SK-N-SH (cell line): Measurements from ENCODE around the gene GDE1. TPM values are rescaled to one million over a fixed set of nuclear protein-coding genes. Genes with fewer than 3 reads are reported as not detected.

Source experiments
- CTCF ChIA-PET: fragments of 300-600, 350-600 bp; formaldehyde crosslinking; extraction: SDS; loops from one replicate; lab custom pipeline; 2021; lab: Yijun Ruan, JAX
- POLR2A ChIA-PET: fragments of 350-600 bp; sonication (Branson Sonifier 250); formaldehyde crosslinking; extraction: SDS; loops from one replicate; lab custom pipeline; 2020; ENCODE audit warnings: antibody characterized with exemption, inconsistent platforms; lab: Yijun Ruan, JAX
- DNase-seq: peaks from one replicate; pipeline ENCODE4 v3.0.0; 2012
- H2AFZ ChIP-seq: fragments of 200-600 bp; sonication (generic); 2 replicates; pipeline ENCODE4 v1.8.1; 2016; ENCODE audit warnings: antibody characterized with exemption, mild to moderate bottlenecking, low read depth
- H3F3A ChIP-seq: fragments of 200-600 bp; sonication (generic); replicated peaks from 2 replicates; pipeline ENCODE3; 2016; ENCODE audit warnings: antibody characterized with exemption, mild to moderate bottlenecking; ENCODE audit not compliant: insufficient read depth
- H3K27ac ChIP-seq, 2 experiments: fragments of 200-500 bp in 1 of 2; fragments of 200-600 bp in 1 of 2; sonication (Bioruptor generic) in 1 of 2; sonication (generic), shearing (Covaris generic) in 1 of 2; 2 replicates each; pipeline versions ENCODE4 v1.5.1 to v1.6.1; 2014 to 2016; ENCODE audit warnings: low read depth in 2 of 2, inconsistent platforms in 1 of 2, low read length in 1 of 2, mild to moderate bottlenecking in 1 of 2, mixed read lengths in 1 of 2
- H3K27me3 ChIP-seq: fragments of 200-600 bp; sonication (generic), shearing (Covaris generic); 2 replicates; pipeline ENCODE4 v1.6.1; 2016; ENCODE audit warnings: mixed run types; ENCODE audit not compliant: insufficient read depth
- H3K36me3 ChIP-seq, 2 experiments: fragments of 200-500 bp in 1 of 2; fragments of 200-600 bp in 1 of 2; sonication (Bioruptor generic) in 1 of 2; sonication (generic) in 1 of 2; replicated peaks in 1 of 2; 2 replicates each; pipeline versions ENCODE3 to v1.5.1; 2014 to 2016; ENCODE audit warnings: low read length in 1 of 2, mild to moderate bottlenecking in 1 of 2; ENCODE audit not compliant: insufficient read depth in 2 of 2, control insufficient read depth in 1 of 2
- H3K4me1 ChIP-seq, 2 experiments: fragments of 200-500 bp in 1 of 2; fragments of 200-600 bp in 1 of 2; sonication (Bioruptor generic) in 1 of 2; sonication (generic), shearing (Covaris generic) in 1 of 2; 2 replicates each; pipeline versions ENCODE4 v1.5.1 to v1.6.1; 2014 to 2016; ENCODE audit warnings: low read depth in 1 of 2, low read length in 1 of 2, mixed run types in 1 of 2; ENCODE audit not compliant: insufficient read depth in 2 of 2, control insufficient read depth in 1 of 2
- H3K4me2 ChIP-seq: fragments of 200-600 bp; sonication (generic), shearing (Covaris generic); 2 replicates; pipeline ENCODE4 v1.6.1; 2017; ENCODE audit warnings: mixed run types
- H3K4me3 ChIP-seq, 2 experiments: fragments of 200-500 bp in 1 of 2; fragments of 200-600 bp in 1 of 2; sonication (Bioruptor generic) in 1 of 2; sonication (generic), shearing (Covaris generic) in 1 of 2; 2 replicates each; pipeline versions ENCODE4 v1.5.1 to v1.8.1; 2014 to 2016; ENCODE audit warnings: low read depth in 2 of 2, inconsistent platforms in 1 of 2, low read length in 1 of 2, mild to moderate bottlenecking in 1 of 2, mixed read lengths in 1 of 2, moderate library complexity in 1 of 2
- H3K79me2 ChIP-seq: fragments of 200-600 bp; sonication (generic); 2 replicates; pipeline ENCODE4 v1.8.1; 2017; ENCODE audit warnings: mild to moderate bottlenecking; ENCODE audit not compliant: insufficient read depth
- H3K9ac ChIP-seq: fragments of 200-600 bp; sonication (generic); 2 replicates; pipeline ENCODE4 v1.6.1; 2017; ENCODE audit warnings: mixed run types
- H3K9me2 ChIP-seq: fragments of 200-600 bp; sonication (generic); 2 replicates; pipeline ENCODE4 v1.6.1; 2017; ENCODE audit warnings: mixed run types
- H3K9me3 ChIP-seq: fragments of 200-600 bp; sonication (generic); 2 replicates; pipeline ENCODE4 v1.6.1; 2017; ENCODE audit warnings: mixed run types, mild to moderate bottlenecking, moderate library complexity
- H4K20me1 ChIP-seq: fragments of 200-600 bp; sonication (generic); 2 replicates; pipeline ENCODE4 v1.6.1; 2017; ENCODE audit warnings: mild to moderate bottlenecking, mixed run types; ENCODE audit not compliant: insufficient read depth
- CHD2 ChIP-seq: fragments of 150-350 bp; IDR thresholded peaks from 2 replicates; pipeline ENCODE4 v1.6.1; 2018; ENCODE audit warnings: low read length; ENCODE audit not compliant: partially characterized antibody
- ELF1 ChIP-seq: IDR thresholded peaks from 2 replicates; pipeline ENCODE4 v1.4.0; 2012
- EP300 ChIP-seq, 2 experiments: IDR thresholded peaks; 2 replicates each; pipeline versions ENCODE4 v1.4.0 to v1.6.1; 2012; ENCODE audit warnings: borderline replicate concordance in 1 of 2, low read depth in 1 of 2, low read length in 1 of 2
- FOSL2 ChIP-seq: IDR thresholded peaks from 2 replicates; pipeline ENCODE4 v1.4.0; 2012; ENCODE audit warnings: low read depth, mild to moderate bottlenecking, moderate library complexity, borderline replicate concordance
- FOXJ3 ChIP-seq: sonication (generic); formaldehyde crosslinking; IDR thresholded peaks from 2 replicates; pipeline ENCODE4 v1.5.1; 2020; ENCODE audit warnings: mild to moderate bottlenecking, missing genetic modification reagents
- FOXM1 ChIP-seq: IDR thresholded peaks from 2 replicates; pipeline ENCODE4 v1.4.0; 2012; ENCODE audit warnings: low read depth, mild to moderate bottlenecking
- GABPA ChIP-seq: IDR thresholded peaks from 2 replicates; pipeline ENCODE4 v1.4.0; 2012; ENCODE audit warnings: low read depth, mild to moderate bottlenecking
- MAX ChIP-seq: IDR thresholded peaks from 2 replicates; pipeline ENCODE4 v1.4.0; 2012; ENCODE audit warnings: low read depth
- MXI1 ChIP-seq: IDR thresholded peaks from 2 replicates; pipeline ENCODE4 v1.6.1; 2012; ENCODE audit warnings: mild to moderate bottlenecking, low read depth, low read length, improper control_type of control experiment
- NFIC ChIP-seq: IDR thresholded peaks from 2 replicates; pipeline ENCODE4 v1.4.0; 2012; ENCODE audit warnings: borderline replicate concordance
- NRF1 ChIP-seq: IDR thresholded peaks from 2 replicates; pipeline ENCODE4 v1.6.1; 2012; ENCODE audit warnings: low read depth, mild to moderate bottlenecking, low read length
- POLR2AphosphoS5 ChIP-seq: IDR thresholded peaks from 2 replicates; pipeline ENCODE4 v1.6.1; 2012; ENCODE audit warnings: low read depth, low read length
- RAD21 ChIP-seq: IDR thresholded peaks from 2 replicates; pipeline ENCODE4 v1.6.1; 2012; ENCODE audit warnings: mild to moderate bottlenecking, low read length
- RCOR1 ChIP-seq: fragments of 150-350 bp; IDR thresholded peaks from 2 replicates; pipeline ENCODE4 v1.6.1; 2017; ENCODE audit warnings: antibody characterized with exemption, low read length
- REST ChIP-seq: IDR thresholded peaks from 2 replicates; pipeline ENCODE4 v1.6.1; 2012; ENCODE audit warnings: mild to moderate bottlenecking, low read depth, low read length, moderate library complexity
- RFX5 ChIP-seq: IDR thresholded peaks from 2 replicates; pipeline ENCODE4 v1.6.1; 2012; ENCODE audit warnings: mild to moderate bottlenecking, improper control_type of control experiment, low read length
- TAF1 ChIP-seq: IDR thresholded peaks from 2 replicates; pipeline ENCODE4 v1.6.1; 2012; ENCODE audit warnings: low read depth, mild to moderate bottlenecking, low read length, moderate library complexity, borderline replicate concordance
- TCF12 ChIP-seq: IDR thresholded peaks from 2 replicates; pipeline ENCODE4 v1.4.0; 2012
- TEAD4 ChIP-seq: IDR thresholded peaks from 2 replicates; pipeline ENCODE4 v1.4.0; 2012; ENCODE audit warnings: mild to moderate bottlenecking, borderline replicate concordance; ENCODE audit not compliant: insufficient read depth
- YY1 ChIP-seq: IDR thresholded peaks from 2 replicates; pipeline ENCODE4 v1.4.0; 2012; ENCODE audit warnings: low read depth, mild to moderate bottlenecking
- WGBS: methylation state at CpG from one replicate; pipeline ENCODE4 v1.1.6; 2017; ENCODE audit warnings: low lambda C conversion rate; 5-methylcytosine and 5-hydroxymethylcytosine counted together
- polyA plus RNA-seq, 3 experiments: library from polyadenylated mRNA; depleted of rRNA; stranded (reverse); fragments of >200 nt; gene quantifications; 2 replicates each; pipeline ENCODE4 v1.2.3, GENCODE V29; 2012
- TF ChIP-seq, protein P1 (sequence below): IDR thresholded peaks from 2 replicates; pipeline ENCODE4; 2012

Gene GDE1
- polyA plus RNA-seq, 1 of the 3 experiments (the other 2 are of a cell fraction), result 37.0 TPM

DNA sequence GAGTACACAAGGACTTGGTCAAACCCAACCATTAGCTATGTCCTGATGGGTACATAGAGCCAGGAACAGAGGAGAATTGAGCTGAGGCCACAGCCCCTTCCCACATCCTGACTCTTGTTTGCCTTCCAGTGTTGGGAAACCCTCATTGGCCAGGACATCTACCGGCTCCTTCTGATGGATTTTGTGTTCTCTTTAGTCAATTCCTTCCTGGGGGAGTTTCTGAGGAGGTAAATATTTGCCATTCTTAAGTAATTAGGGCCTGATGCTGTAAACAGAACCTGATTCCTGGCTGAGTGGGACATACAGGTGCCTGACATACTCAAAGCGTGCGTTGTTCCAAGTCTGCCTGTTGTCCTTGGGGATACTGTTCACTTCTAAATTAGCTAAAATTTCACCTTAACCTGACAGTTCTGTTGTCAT, 42.6 kb downstream of the GDE1 start:
- Histone ChIP-seq H3K27me3 (no peaks in the 10 kb centered on the region; the same call in 1 of the 2 replicates), H3K79me2 (no peaks in the 10 kb centered on the region), H3K4me2 (no peak overlapping the region), H3K27ac (no peak overlapping the region), H3F3A (no peaks in the 10 kb centered on the region), H4K20me1 (no peaks in the 10 kb centered on the region), H2AFZ (no peak overlapping the region), H3K36me3 (no peaks in the 10 kb centered on the region), H3K9me3 (no peaks in the 10 kb centered on the region), H3K4me3 (no peak overlapping the region), H3K9ac (no peak overlapping the region), H3K9me2 (no peaks in the 10 kb centered on the region), H3K4me1 (no peaks in the 10 kb centered on the region)
- DNase-seq, result no peak
- POLR2A ChIA-PET, result no interaction called here
- TF ChIP-seq GABPA (no peak), RCOR1 (no peak), EP300 (IDR thresholded peaks at IDR 0.05; ENCODE audit: borderline replicate concordance in 1 of 2, low read depth in 1 of 2, low read length in 1 of 2) (no peak), ELF1 (no peak), CHD2 (no peak), YY1 (no peak), TCF12 (no peak), FOXM1 (no peak), POLR2AphosphoS5 (no peak), FOSL2 (no peak), NRF1 (no peak), RFX5 (no peak)
- CTCF ChIA-PET, result interaction anchor here (1.4 kb wide), 1 partner anchor 90 kb away, joined by 5 read pairs; no protein-coding TSS in a partner anchor
- WGBS, result 86% methylated on average over 3 of the region's 3 CpGs

GRCh38 chr16:19478505-19478904, 43.4 kb downstream of the GDE1 start:
- DNase-seq, result no peak
- no peaks in the 10 kb centered on the region for H3K79me2 ChIP-seq
- no peaks in the 10 kb centered on the region for H3K4me1 ChIP-seq
- WGBS, result 35% methylated on average over 1 of the region's 1 CpG
- ChIA-PET CTCF (interaction anchor here (1.4 to 1.5 kb wide), 2 partner anchors 24 to 90 kb away, joined by 4 to 5 read pairs; no protein-coding TSS in a partner anchor), POLR2A (no interaction called here)
- H3K9me2 ChIP-seq, result no peaks in the 10 kb centered on the region
- no peak overlapping the region for H3K9ac ChIP-seq
- TF ChIP-seq GABPA, result no peak
- H3K9me3 ChIP-seq, result no peaks in the 10 kb centered on the region
- no peaks in the 10 kb centered on the region for H3K36me3 ChIP-seq
- no peak overlapping the region for H3K4me3 ChIP-seq
- H4K20me1 ChIP-seq, result no peaks in the 10 kb centered on the region
- no peaks in the 10 kb centered on the region for H3F3A ChIP-seq
- no peak overlapping the region for H3K4me2 ChIP-seq
- no peaks in the 10 kb centered on the region; the same call in 1 of the 2 replicates for H3K27me3 ChIP-seq
- no peak overlapping the region for H2AFZ ChIP-seq
- H3K27ac ChIP-seq, result no peak overlapping the region

GRCh38 chr16:19474617-19475016, 47.3 kb downstream of the GDE1 start:
- Histone ChIP-seq H3K27me3 (no peaks in the 10 kb centered on the region; the same call in 1 of the 2 replicates), H3K36me3 (no peaks in the 10 kb centered on the region), H4K20me1 (no peaks in the 10 kb centered on the region), H3K9me2 (no peaks in the 10 kb centered on the region), H3F3A (no peaks in the 10 kb centered on the region), H3K4me2 (no peak overlapping the region), H3K4me1 (no peaks in the 10 kb centered on the region), H3K9me3 (no peaks in the 10 kb centered on the region), H3K79me2 (no peaks in the 10 kb centered on the region), H3K9ac (no peak overlapping the region), H3K27ac (no peak overlapping the region), H2AFZ (no peak overlapping the region), H3K4me3 (no peak overlapping the region)
- DNase-seq, result no peak
- POLR2A ChIA-PET, result no interaction called here
- CTCF ChIA-PET, result interaction anchor here (1.8 kb wide), 2 partner anchors 28 to 241 kb away, joined by 4 to 5 read pairs; no protein-coding TSS in a partner anchor
- WGBS, result 57% methylated on average over 5 of the region's 5 CpGs
- TF ChIP-seq NFIC (no peak), RAD21 (no peak), TEAD4 (no peak), YY1 (no peak), MXI1 (no peak), ELF1 (no peak), REST (no peak), MAX (no peak), TCF12 (no peak), TAF1 (no peak), RFX5 (no peak), FOXJ3 (CRISPR knock-in tag) (no peak), RCOR1 (no peak)
- TF ChIP-seq, protein P1, sequence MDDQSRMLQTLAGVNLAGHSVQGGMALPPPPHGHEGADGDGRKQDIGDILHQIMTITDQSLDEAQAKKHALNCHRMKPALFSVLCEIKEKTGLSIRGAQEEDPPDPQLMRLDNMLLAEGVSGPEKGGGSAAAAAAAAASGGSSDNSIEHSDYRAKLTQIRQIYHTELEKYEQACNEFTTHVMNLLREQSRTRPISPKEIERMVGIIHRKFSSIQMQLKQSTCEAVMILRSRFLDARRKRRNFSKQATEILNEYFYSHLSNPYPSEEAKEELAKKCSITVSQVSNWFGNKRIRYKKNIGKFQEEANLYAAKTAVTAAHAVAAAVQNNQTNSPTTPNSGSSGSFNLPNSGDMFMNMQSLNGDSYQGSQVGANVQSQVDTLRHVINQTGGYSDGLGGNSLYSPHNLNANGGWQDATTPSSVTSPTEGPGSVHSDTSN, result no peak
